Measurements from ENCODE around the gene TXN.

TXN gene

DNA sequence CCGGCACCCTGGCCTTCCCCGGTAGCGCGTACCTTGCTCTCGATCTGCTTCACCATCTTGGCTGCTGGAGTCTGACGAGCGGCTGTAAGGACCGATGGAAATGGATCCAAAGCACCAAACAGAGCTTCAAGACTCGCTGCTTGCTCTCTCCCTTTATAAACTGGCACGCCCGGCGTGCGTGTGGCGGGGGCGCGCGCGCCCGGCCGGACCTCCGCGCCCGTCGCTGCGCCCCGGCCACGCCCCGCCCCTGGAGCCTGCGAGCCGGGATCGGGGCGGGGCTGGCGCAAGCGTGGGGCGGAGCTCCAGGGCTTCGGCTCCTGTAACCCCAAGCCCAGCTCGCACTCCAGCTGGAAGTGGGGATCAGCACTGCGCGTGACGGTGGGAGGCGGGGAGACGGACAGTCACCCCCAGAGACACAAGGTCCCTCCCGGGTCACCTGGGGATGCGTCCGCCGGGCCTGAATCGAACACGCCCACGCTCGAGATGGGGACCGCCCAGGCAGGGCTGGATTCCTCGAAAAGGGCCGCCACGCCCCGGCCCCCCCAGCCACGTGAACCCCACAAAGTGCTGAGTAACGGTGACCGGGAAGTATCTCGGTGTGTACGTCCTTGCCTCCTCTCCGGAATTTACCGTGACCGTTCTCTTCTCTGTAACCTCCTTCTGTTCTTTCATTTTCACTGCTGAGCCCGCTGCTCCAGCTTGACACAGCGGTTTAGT is at the start of gene TXN:
TXN (minus strand) TSS at position 128 of the 717 bp plus-strand sequence; CDS start at position 56, 72 bp downstream.
- DNase-seq (ENCODE audit: low read depth), result peak; percentile 49

DNA sequence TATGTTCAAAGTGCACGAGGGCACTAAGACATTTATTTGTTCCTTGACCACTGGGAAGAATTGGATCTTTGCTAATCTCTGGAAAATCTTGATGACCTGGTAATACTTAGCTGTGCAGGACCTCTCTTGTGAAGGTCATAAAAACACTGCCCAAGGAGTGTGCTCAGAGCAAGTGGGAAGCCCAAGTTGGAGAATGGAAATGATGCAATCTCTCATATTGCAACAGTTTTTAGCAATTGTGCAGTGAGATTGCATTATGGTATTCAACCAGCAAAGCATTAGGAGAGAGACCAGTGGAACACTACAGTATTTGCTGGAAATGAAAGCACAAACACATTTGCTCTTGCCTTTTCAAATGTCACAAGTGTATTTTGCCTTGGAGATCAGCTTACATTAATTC is 46.8 kb upstream of the TXN start:
- DNase-seq (ENCODE audit: low read depth), result no peak

DNA sequence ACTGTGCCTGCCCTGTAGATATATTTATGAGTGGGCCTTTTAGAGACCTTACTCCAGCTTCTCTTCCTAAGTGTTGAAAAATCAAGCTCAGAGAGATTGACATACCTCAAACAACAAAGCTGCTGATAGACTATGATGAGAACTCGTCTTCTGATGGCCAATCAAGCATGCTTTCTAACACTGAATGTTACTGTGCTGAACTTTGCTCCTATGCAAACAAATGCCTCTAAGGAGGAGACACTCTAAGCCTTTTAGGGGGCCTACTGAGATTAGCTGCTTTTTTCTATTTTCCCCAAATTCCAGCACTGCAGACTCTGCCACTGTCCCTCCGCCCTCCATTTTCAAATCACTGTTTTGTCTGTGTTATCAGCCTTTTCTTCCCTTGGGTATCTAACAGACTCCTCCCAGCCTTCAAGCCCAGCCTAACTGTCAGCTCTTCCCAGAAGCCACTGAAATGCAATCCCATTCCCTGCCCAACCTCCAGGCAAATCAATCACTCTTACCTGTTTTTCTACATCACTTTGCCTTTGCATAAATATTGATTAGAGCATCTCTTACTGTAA is 41.8 kb upstream of the TXN start:
- no peak for DNase-seq (ENCODE audit: low read depth)

DNA sequence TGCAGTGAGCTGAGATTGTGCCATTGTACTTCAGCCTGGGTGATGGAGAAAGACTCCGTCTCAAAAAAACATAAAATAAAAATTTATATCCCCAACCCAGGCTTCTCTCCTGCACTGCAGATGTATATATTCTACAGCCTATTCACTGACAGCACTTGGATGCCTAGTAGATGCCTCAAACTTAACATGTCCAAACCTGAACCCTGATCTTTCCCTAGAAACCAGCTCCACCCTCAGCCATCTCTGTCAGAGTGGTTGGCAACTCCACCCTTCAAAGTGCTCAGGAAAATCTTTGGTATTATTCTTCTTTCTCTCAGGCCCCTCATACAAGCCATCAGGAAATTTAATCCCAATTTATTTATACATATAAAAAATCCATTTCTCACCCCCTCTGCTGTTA is 36.9 kb upstream of the TXN start:
- no peak for DNase-seq (ENCODE audit: low read depth)

DNA sequence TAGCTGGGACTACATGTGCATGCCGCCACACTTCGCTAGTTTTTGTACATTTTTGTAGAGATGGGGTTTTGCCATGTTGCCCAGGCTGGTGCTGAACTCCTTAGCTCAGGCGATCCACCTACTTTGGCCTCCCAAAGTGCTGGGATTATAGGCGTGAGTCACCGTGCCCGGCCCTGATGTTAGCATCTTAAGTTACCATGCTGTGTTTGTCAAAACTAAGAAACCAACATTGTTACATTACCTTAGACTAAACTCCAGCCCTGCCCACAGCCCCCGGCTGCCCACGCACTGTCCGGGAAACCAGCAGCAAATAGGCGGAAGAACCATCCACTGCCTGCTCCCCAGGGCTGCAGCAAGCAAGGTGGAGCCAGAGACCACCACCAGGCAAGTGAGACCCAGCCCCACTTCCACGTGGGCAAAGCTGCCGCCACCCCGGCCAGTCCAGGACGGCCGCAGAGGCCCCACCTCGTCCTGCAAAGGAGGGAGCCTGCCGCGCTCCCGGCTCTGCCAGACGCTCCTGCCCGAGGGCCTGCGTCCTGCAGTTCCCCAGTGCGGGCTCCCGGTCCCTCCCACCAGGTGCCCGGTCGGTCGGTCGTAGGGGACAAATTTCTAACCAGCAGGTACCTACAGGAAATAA is 35.7 kb upstream of the TXN start:
- no peak for DNase-seq (ENCODE audit: low read depth)

DNA sequence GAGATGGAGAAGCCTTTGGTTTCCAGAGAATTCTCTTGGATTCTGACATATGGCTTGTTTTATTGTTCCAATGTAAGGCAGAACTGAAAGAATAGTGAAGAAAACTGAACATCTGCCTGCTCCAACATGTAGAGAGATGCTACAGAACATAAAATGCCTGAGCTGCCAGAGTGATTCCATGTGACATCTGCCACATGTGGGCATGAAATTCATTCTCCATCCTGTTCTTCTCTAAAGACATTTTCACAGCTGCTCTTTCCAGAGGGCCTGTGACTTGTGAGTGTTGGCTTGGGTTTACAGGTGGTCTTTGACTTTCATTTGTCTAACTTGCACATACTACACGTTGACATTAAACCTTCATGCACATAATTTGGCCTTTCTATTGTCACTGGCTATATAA is 33.7 kb upstream of the TXN start:
- no peak for DNase-seq (ENCODE audit: low read depth)

DNA sequence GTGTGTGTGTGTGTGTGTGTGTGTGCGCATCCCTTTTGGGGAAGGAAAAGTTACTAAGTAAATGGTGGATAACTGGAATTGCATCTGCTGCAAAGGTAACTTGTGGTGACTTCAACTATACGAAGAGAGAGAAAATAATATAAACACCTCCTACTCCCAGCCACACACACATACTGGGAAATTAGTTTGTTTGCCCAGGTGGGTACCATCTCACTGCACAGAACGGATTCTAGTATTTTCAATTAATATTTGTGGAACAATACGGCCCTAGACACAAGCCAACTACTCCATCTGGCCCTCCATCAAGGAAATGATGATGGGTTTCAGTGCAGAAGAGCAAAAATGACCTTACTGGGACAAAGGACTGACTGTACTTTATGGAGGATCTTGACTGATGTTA is 32.2 kb upstream of the TXN start:
- DNase-seq (ENCODE audit: low read depth), result no peak

DNA sequence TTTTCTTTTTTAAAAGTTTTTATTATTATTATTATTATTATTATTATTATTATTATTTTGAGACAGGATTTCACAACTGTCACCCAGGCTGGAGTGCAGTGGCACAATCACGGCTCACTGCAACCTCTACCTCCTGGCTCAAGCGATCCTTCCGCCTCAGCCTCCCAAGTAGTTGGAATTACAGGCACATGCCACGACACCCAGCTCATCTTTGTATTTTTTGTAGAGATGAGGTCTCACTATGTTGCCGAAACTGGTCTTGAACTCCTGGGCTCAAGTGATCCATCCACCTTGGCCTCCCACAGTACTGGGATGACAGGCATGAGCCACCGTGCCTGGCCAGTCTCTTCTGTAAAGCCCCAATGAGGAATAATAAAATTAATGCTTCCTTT is 31.0 kb upstream of the TXN start:
- no peak for DNase-seq (ENCODE audit: low read depth)

DNA sequence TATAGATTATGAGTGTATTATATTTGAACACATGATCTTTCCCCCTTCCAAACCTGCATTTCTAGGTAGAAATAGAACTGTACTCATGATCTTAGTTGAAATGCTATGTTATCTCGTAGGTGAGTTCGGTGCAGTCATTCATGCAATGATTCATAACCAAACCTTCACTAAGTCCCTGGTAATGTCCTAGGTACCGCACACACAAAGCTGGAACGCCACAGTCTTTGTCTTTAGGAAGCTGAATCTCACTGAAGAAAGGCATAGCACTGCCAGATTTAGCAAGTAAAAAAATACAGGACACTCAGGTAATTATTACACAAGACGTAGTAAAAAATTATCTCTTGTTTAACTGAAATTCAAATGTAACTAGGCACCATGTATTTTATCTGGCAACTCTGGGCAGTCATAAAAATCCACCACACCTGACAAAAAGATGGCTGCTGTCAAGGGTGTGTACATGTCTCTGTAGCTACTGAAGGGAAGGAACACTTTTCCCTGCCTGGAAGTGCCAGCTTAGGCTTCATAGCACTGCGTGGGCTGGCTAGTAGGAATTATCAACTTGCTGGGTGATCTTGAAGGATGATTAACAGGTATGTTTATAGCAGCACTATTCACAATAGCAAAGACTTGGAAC is 28.0 kb upstream of the TXN start:
- no peak for DNase-seq (ENCODE audit: low read depth)

DNA sequence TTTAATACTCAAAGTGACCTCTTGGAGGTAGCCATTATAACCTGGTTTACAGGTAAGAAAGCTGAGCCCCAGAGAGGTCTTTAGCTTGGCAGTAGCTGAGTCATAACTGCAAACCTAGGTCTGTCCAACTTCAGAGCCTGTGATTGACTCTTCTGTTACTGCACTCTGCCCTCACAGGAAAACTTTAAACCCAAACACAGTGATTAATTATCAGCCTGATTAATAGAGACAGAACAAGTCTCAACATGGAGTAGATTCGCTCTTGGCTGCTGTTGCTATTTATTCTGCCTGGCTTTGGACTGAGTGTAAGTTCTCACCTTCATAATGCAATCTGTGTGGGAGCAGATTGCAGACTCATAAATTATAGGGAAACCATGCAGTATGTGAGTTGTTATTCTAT is 27.4 kb upstream of the TXN start:
- no peak for DNase-seq (ENCODE audit: low read depth)

DNA sequence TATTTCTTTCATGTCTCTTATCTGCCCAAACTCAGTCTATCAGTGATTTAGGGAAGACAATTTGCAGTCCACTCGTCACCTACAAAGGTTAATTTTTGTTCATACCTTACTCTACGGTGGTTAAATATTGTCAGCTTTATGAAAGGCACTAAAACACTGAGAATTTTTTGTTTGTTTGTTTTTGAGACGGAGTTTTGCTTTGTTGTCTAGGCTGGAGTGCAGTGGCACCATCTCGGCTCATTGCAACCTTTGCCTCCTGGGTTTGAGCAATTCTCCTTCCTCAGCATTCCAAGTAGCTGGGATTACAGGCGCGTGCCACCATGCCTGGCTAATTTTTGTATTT is 26.4 kb upstream of the TXN start:
- DNase-seq (ENCODE audit: low read depth), result no peak

DNA sequence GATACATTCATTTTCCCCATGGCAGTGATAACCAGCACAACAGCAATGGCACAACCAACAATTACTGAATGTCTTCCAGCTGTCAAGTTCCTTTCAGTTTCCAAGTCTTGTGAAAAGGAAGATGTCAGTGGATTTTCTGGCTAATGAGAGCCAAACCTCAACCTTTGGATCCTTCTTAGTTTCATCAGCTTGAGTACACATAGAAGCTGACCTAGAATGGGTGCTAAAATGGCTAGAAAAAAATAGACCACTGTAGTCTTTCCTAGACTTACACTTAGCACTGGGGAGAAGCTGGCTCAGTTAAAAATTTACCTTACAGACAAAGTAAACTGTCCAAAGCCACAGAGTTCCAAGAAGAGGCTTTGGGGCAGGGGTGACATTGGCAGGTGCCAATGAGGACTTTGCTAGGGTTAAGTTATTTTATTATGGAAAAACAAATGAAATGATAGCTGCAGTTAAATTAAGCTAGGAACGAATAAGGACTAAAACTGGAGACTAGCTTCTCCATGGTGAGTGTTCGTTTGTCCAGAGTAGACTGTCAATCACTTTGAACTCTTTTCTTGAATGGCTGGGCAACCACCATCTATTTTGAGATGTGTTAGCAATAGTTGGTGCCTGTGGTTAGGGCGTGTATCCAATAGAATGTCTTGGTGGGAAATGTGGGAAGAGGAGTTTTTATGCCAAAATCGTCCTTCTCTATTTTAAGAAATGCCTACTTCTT is 25.9 kb upstream of the TXN start:
- no peak for DNase-seq (ENCODE audit: low read depth)

DNA sequence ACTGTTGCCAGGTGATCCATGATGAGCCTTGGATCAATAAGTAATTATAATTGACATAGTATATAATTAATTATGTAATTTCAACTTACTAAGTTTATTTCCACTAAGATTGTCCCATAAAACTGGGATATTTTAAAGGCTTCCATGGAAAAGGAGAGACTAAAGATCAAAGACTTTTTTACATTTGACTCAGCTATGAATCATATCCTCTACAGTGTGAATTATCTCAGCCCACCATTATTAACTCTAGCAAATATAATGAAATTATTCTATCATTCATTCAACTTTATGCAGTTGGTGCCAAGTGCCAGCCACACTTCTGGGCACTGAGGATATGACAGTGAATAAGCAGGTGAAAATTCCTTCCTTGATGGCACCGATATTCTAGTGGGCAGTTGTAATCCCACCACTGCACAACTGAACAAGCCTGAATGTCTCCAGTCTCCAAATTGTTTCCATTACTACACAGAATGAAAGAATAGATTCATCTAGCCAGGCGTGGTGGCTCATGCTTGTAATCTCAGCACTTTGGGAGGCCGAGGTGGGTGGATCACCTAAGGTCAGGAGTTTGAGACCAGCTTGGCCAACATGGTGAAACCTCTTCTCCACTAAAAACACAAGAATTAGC is 21.9 kb upstream of the TXN start:
- DNase-seq (ENCODE audit: low read depth), result no peak

DNA sequence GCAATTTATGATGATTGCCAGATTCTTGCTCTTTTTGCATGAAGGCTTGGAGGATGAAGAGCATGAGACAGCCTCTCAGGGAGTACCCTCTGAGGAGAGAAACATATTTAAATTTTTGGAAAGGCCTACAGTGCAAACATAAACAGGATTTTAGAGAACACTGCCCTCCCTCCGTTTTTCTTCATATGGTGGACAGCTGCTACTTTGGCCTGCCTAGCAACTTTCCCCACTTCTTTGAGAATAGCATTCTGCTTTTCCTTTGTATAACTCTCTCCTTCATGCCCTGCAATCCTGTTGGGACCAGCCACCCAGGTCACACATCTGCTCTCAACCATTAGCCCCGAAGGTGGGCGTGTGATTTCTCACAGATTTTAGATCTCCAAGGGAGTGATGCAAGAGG is 20.5 kb upstream of the TXN start:
- DNase-seq (ENCODE audit: low read depth), result no peak

DNA sequence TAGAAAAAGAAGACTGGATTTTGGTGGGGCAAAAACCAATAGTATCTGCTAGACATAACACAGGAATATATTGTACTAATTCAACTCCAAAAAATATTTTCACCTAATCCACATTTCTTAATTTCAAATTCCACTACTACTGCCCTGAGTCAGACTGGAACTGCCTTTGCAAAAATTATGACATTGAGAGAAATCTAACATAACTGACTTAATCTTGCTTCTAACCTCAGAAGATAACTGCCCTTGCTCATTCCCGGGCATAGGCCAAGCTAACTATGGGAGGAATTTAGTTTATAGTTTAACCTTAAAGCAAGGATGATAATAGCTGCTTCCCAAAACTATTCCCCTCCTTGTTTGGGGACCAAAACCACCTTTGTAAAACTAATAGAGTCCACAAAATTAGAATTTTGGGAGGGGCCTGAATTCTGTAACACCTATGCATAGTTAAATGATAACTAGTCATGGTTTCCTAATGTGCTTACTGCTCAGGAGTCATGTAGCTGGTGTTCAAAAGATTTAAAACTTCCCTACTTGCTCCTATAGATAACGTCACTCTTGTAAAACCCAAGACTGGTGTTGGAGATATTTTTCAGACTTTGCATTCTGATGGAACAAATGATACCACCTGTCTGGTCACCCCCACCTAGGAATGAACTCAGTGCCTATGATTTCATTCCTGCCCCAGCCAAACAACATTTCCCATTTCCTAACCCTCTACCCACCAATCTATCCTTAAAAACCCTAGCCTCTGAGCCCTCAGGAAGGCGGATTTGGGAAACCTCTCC is 14.1 kb upstream of the TXN start:
- DNase-seq (ENCODE audit: low read depth), result no peak

DNA sequence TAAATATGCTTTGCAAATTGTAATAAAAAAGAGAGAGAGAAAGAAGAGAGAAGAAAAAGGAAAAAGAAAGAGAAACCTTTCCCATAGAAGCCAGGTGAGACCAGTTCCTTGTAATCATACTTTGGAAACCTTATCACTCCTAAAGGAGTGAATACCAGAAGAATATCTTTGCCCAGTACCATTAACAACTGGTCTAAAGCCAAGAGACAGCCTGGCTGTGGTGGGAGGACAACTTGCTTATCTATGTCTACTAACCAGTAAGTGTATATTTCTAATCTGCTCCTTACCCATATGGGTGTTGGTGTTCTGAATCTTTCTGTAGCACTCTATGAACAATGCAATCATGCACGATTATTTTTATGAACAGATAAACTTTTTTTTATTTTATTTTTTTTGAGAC is 10.5 kb upstream of the TXN start:
- DNase-seq (ENCODE audit: low read depth), result no peak

DNA sequence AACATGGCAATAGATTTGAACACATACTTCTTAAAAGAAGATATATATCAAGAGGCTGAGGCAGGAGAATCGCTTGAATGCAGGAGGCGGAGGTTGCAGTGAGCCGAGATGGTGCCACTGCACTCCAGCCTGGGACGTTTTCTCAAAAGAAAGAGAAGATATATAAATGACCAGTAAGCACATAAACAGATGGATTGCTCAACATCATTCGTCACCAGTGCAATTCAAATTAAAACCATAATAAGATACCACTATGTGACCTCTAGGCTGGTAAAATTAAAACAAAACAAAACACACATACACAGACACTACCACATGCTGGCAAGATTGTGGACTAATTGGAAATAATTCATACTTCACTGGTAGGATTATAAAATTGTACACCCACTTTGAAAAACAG is 5.3 kb upstream of the TXN start:
- DNase-seq (ENCODE audit: low read depth), result no peak

DNA sequence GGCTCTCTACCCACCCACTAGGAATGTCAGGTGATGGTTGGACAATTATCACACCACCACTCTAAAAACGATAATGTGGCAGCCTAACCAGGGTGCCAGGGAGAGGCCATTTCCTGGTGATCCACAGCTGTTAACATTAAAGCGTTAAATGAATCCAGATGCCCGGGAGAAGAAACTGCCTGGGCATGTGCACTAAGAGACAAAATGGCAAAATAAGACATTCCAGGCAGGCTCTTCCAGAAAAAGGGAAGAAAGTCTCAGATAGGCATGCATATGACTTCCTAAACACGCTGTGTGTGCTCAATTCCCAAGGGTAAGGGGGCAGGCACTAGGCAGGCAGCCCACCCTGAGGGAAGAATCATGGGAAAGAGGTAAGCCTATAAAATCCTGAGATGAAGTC is 4.6 kb upstream of the TXN start:
- no peak for DNase-seq (ENCODE audit: low read depth)

DNA sequence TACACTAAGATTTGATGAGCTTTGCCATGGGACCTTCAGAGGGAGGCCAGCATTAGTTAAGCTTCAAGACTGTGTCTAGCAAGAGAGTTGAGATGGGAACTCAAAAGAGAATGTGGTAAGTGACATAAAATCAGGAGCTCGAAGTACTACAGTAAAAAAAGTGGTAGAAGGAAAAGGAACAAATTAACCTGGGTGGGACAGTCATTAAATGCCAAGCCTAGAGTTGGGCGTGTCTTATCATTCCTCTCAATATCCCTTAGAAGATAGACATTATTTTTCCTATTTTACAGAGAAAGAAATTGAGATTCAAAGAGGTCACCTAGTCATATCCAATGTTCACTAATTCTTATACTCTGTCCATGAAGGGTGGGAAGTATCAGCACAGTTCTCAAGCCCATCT is 3.3 kb upstream of the TXN start:
- DNase-seq (ENCODE audit: low read depth), result no peak

DNA sequence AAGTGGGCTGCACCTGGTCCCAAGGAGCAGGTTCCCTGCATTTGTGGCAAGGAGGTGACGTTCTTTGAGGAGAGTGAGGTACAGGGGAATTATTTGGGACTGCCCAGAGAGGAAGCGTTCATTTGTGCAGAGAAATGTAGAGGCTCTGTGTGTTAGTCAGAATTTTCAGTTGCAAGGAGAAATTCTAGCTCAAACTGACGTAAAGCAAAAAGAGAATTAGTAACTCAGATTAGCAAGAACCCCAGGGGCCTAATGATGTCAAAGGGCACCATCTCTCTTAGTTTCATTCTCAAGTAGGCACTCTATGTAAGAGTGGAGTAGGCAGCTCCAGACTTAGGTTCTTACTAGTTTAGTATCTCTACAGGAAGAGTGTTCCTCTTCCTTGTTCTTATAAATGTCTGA is 2.4 kb upstream of the TXN start:
- DNase-seq (ENCODE audit: low read depth), result no peak

DNA sequence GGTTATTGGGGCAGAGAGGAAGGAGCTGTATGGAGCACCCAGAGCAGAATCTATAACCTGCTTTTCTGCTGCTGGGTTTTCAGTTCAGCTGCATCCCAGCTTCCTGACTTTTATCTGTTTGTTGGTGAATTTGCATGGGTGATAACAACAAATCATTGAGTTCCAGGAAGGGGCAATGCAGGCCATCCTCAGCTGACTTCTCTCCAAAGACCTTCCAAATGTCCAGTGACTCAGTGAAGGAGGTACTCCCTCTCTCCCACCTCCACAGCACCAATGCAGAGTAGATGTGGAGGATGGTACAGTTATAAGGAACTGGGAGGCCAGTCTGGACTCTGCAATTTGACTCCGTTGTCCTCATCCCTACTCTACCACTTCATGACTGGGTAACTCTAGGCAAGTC is 1.6 kb upstream of the TXN start:
- DNase-seq (ENCODE audit: low read depth), result no peak
